IPS-NIHi7 (cell line): ENCODE data around the gene THSD4.
"Not testable (repeated sequence)": the region's sequence is repeated elsewhere in the genome, so short reads cannot be mapped to it uniquely, and the experiment has no call there.

Experiments used
- DNase-seq: peaks from one replicate; pipeline ENCODE4 v3.0.0; 2012; ENCODE audit warnings: mixed read lengths; ENCODE audit errors: extremely low spot score

The THSD4 gene

DNA sequence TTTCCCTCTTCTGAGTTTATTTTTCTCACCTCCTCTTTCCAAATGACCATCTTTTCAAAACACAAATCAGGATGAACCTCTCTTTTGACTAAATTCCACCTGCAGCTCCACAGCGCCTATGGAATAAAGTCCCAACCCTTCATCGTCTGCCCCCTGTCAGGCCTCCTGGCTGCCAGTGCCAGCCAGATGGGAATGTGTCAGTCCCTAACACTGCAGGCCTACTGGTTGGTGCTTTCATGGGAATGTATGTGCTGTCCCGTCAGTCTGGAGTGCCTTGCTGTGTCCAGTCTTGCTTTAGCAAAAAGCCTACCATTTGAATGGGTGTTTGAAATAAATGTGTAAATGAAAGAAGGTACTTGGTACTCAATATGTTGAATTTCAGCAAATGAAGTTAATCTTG lies 310.1 kb downstream of the THSD4 start:
- DNase-seq, result no peak

GRCh38 chr15:71426792-71427191 lies 311.5 kb downstream of the THSD4 start:
- DNase-seq, result no peak

DNA sequence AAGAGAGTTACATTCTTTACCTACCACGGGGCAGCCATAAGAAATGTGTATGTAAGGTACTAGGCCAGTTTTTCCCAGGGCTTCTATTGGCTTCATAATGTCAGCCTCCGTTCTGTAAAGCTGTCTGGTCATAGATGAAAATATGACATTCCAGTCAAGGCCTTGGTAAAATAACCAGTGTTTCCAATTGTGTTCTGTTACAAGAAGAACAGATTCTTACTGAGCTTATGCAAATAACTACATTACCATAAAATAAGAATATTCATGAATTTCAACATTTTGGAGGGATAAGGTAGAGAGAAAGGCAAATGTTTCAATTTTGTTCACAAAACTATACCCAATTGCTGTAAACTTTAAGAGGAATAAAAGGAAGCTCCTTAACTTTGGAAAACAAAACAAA lies 315.5 kb downstream of the THSD4 start:
- no peak for DNase-seq

GRCh38 chr15:71431343-71432336 lies 316.4 kb downstream of the THSD4 start:
- DNase-seq, result no peak

DNA sequence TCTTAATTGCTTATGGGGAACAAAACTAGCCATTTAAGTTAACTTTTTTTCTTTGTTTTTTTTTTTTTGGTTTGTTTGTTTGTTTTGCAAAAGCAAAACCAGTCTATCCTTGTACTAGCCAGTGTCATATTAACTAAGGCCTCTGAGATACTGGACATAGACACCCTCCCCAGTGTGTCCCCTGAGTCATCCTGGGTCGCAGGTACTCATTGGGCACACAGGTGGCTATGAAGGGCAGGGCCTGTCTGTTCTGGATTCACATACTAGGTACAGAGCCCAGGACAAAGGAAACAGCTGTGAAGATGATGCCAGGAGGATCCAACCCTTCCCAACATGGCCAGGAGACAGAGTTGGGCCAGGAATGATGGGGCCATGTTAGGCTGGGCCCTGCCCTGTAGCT lies 318.1 kb downstream of the THSD4 start:
- no peak for DNase-seq

DNA sequence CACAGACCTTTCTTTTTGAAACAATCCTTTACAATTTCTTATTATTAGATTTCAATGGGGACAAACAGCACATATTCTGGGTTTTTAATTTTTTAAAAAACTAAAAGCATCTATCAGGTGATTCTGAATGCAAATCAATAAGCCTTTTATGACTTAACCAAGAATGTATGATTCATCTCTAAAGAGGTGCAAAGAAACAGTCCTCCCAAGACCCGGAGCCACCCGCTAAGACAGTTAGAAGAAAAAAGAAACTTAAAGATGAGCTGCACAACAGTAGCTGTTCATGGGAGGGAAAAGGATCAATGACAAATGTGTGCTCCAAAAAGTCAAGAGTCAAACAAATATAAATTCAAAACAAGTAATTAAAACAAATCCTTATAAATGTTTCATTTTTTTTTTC lies 319.5 kb downstream of the THSD4 start:
- no peak for DNase-seq

DNA sequence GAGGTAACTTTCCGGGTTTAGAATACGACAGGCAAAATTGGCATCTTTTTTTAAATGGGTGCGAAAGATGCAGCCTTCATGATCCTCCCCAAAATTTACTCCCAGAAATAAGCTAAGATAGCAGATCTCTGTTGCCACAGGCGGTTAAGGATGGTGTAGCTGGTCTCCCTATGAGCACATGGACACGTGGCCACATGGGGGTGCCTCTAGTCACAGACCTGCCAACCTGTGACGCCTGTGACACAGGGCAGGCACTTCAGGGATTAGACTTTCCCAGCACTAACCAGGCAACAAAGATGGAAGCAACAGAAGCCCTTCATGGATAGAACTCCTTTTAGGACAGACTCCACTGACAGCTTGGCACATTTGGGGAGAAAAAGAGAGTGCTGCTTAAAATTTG lies 320.3 kb downstream of the THSD4 start:
- no peak for DNase-seq

GRCh38 chr15:71436854-71437253 lies 321.6 kb downstream of the THSD4 start:
- DNase-seq, result no peak

- DNase-seq, result no peak
These were observed 322.1 kb downstream of the THSD4 start for GRCh38 chr15:71437404-71437803.

DNA sequence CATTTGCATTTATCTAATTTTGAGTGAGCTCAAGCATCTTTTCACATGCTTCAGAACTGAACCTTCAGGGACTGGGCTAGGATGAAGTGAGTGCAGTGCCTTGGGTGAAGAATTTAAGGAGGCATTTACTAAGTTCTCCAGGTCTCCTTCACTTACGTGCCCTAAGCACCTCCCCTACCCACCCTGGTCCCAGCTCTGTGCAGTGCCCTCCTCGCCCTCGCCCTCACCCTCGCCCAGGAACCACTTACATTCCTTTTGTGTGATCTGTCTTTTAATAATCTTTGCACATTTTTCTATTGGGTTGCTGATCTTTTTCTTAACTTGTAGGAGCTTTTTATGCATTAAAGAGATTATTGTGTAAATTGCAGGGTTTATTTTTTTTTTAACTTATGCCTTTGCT lies 322.6 kb downstream of the THSD4 start:
- DNase-seq, result no peak

- DNase-seq, result not testable (repeated sequence)
These were observed 324.2 kb downstream of the THSD4 start for GRCh38 chr15:71439478-71439877.

DNA sequence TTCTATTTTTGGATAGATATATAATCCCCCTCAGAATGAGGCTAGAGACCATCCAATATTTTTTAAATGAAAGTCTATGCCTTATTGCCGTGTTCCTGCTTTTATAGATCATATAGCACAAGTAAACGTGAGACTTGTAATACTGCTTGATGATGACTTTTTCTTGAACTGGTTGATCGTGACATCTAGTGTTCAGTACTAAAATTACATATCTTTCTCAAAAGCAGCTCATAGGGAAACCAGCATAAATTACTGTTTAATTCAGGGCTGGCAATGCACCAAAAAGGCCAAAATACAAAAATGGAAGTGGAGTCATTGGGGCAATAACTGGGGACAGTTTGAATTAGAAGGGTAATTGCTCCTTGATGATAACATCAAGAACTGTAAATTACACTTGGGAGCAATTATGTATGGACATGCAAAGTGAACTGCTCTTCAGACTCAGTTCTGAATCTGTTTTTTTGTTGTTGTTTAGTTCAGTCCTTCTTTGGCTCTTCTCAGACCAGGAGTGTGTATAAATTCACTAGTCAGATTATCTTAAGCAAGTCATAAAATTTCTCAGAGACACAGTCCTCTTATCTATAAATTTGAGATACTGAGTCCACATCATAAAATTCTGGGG lies 325.3 kb downstream of the THSD4 start:
- DNase-seq, result peak; percentile 30

DNA sequence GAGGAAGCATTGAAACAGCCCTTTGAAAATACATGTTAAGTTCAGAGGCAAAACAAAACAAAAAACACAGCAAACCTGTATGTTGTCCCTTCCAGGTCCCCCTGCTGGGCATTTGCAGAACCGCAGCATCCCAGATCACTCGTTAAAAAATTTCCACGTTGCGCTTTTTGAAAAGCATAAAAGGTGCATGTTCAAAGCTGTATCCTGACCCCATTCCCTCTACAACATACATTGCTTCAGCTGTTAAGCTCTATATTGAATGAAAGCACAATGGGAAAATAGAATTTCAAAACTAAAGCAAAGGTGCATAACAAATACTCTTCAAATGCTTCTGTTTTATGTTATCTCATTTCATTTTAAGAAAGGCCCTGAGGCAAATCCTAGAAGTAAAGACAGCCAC lies 328.3 kb downstream of the THSD4 start:
- peak; percentile 42 for DNase-seq

GRCh38 chr15:71444032-71444810 lies 328.9 kb downstream of the THSD4 start:
- no peak for DNase-seq

GRCh38 chr15:71444866-71445590 lies 329.8 kb downstream of the THSD4 start:
- DNase-seq, result no peak

DNA sequence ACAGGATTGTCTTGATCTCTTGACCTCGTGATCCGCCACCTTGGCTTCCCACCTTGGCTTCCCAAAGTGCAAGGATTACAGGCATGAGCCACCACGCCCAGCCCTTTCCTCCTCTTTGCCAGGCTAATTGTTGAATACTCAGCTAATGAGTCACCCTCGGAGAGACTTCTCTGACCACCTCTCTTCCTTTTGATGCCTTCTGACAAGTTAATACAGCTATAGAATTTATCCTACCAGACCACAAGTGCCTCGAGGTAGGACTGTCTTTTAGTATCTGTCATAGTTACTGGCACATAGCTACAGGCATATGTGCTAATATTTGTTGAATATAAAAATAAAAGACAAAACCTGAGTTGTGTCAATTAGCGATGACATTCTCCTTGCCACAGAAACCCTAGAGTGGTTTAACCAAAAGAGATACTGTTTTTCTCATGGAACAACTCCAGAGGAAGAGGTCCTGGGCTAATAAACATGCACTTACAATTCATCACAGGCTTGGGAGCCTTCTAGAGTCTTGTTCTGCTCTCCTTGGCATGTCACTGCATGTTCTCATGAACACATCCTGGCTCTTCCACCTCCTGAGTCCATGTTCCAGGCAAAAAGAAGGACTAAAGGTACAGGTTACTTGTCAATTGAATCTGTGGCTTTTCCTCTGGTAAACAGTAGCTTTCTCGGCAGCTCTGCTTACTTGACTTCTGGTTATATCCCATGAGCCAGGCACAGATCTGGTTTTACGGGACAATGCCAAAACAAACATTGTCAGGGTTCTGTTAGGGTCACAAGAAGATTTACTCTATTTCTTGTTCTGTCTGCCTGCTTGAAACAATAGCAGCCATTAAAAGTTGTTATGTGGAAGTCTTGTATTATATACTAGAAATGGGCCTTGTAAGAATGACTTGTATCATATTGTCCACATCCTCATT lies 332.3 kb downstream of the THSD4 start:
- no peak for DNase-seq

DNA sequence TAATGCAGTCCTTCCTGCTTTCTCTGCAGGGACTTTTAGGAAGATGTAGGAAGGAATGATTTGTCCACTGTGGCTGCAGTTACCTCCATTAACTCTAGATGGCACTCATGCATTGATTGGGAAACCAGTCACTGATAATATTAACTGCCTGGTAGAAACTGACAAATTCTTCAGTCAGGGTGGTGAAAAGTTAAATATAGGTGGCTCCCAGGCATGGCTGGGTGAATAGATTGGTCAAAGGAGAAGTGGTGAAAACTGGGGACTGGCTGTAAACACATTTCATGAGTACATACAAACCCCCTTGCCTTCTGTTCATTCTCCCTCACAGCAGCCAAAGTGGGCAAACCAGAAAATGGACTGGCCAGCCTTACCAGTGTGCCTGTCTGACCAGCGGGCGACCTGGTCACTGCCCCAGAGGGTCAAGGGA lies 333.4 kb downstream of the THSD4 start:
- DNase-seq, result peak; percentile 70

- no peak for DNase-seq
These were observed 334.1 kb downstream of the THSD4 start for GRCh38 chr15:71449363-71449762.

DNA sequence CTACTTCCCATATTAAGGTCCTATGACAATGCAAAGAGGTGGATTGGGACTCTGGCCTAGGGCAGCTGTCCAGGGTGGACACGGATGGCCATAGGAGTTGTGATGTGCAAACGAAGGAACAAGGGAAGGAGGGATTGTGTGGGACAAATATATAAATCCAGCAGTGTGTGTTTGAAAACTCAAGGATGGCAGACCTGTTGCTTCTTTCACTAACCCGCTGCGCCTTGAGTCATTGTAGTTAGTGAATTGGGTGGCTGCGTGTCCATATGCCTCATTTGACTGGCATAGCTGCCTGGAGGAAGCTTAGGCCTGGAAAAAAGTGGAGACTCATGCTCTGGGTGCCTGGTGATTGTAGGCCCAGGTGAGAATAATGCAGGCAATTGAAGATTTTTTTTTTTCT lies 334.7 kb downstream of the THSD4 start:
- DNase-seq, result no peak

- DNase-seq, result no peak
These were observed 335.9 kb downstream of the THSD4 start for GRCh38 chr15:71451130-71451529.

GRCh38 chr15:71452893-71453292 lies 337.6 kb downstream of the THSD4 start:
- no peak for DNase-seq
